Upper lobe of left lung (tissue), 6 donors: Measurements from ENCODE around the gene CYGB. TPM values are rescaled to one million over a fixed set of nuclear protein-coding genes. Genes with fewer than 3 reads are reported as not detected.
A peak's percentile ranks its signal among the peaks of the same experiment; 100 is the strongest.
"Not testable (repeated sequence)": the region's sequence is repeated elsewhere in the genome, so short reads cannot be mapped to it uniquely, and the experiment has no call there.

Source experiments
- ATAC-seq, 2 donors: fragments of 200-7000 bp; cut with Tn5 transposase; one replicate each; pipeline ENCODE4 v1.9.1; 2022; ENCODE audit warnings: mild to moderate bottlenecking in 2 of 2, moderate library complexity in 2 of 2; ENCODE audit not compliant: low FRiP score in 2 of 2
- DNase-seq, 2 donors: peaks; one replicate each; pipeline ENCODE4 v3.0.0-alpha.2; 2019 to 2020
- H3K27ac ChIP-seq, 4 donors: fragments of 200-600 bp; sonication (generic); one replicate each; pipeline ENCODE4 v1.5.1; 2016 to 2019
- H3K27me3 ChIP-seq, 4 donors: fragments of 200-600 bp; sonication (generic); one replicate each; pipeline ENCODE4 v1.5.1; 2017 to 2019
- H3K36me3 ChIP-seq, 4 donors: fragments of 200-600 bp; sonication (generic); one replicate each; pipeline ENCODE4 v1.5.1; 2016 to 2019
- H3K4me1 ChIP-seq, 4 donors: fragments of 200-600 bp; sonication (generic); one replicate each; pipeline ENCODE4 v1.5.1; 2018 to 2019
- H3K4me3 ChIP-seq, 4 donors: fragments of 200-600 bp; sonication (generic); one replicate each; pipeline ENCODE4 v1.5.1; 2017 to 2019; ENCODE audit warnings: mild to moderate bottlenecking in 2 of 4, moderate library complexity in 1 of 4
- H3K9me3 ChIP-seq, 4 donors: fragments of 200-600 bp; sonication (generic); one replicate each; pipeline ENCODE4 v1.5.1; 2018 to 2019
- EP300 ChIP-seq, 4 donors: sonication (generic); formaldehyde crosslinking; IDR thresholded peaks; one replicate each; pipeline ENCODE4 v1.5.1; 2017; ENCODE audit warnings: antibody characterized with exemption in 4 of 4, control low read depth in 2 of 4
- POLR2A ChIP-seq, 4 donors: fragments of 450-650 bp; IDR thresholded peaks; one replicate each; pipeline ENCODE4 v1.5.1; 2016 to 2017; ENCODE audit warnings: antibody characterized with exemption in 4 of 4, mild to moderate bottlenecking in 2 of 4
- POLR2AphosphoS5 ChIP-seq, 2 donors: sonication (generic); formaldehyde crosslinking; IDR thresholded peaks; one replicate each; pipeline ENCODE4 v1.5.1; 2017; ENCODE audit warnings: antibody characterized with exemption in 2 of 2
- WGBS, 2 donors: methylation state at CpG; one replicate each; pipeline ENCODE4 v1.1.5; 2017 to 2018; 5-methylcytosine and 5-hydroxymethylcytosine counted together
- total RNA-seq, 6 donors: library from RNA; depleted of rRNA in 4 of 6; stranded (reverse); fragments of >200 nt in 4 of 6; gene quantifications; one replicate each; pipeline versions ENCODE4 v1.1.0 to v1.2.1, GENCODE V29; 2016 to 2021
- TF ChIP-seq, protein P1 (sequence below), 6 experiments: fragments of 450-650 bp in 4 of 6; fragments of 200-600 bp in 2 of 6; sonication (generic) in 2 of 6; IDR thresholded peaks; one replicate each; pipeline ENCODE4 v1.5.1; 2016 to 2019; ENCODE audit warnings: antibody characterized with exemption in 6 of 6
- donor health status: DM: no; HTN: no; CAD: no; lungs with moderate emphysema.
- donor health status: DM: no; HTN: yes; CAD: no; lungs with severe emphysema.

CYGB gene
- total RNA-seq, 6 donors from 2014 or later = 6.4 to 33.9 (median 16.6) TPM

DNA sequence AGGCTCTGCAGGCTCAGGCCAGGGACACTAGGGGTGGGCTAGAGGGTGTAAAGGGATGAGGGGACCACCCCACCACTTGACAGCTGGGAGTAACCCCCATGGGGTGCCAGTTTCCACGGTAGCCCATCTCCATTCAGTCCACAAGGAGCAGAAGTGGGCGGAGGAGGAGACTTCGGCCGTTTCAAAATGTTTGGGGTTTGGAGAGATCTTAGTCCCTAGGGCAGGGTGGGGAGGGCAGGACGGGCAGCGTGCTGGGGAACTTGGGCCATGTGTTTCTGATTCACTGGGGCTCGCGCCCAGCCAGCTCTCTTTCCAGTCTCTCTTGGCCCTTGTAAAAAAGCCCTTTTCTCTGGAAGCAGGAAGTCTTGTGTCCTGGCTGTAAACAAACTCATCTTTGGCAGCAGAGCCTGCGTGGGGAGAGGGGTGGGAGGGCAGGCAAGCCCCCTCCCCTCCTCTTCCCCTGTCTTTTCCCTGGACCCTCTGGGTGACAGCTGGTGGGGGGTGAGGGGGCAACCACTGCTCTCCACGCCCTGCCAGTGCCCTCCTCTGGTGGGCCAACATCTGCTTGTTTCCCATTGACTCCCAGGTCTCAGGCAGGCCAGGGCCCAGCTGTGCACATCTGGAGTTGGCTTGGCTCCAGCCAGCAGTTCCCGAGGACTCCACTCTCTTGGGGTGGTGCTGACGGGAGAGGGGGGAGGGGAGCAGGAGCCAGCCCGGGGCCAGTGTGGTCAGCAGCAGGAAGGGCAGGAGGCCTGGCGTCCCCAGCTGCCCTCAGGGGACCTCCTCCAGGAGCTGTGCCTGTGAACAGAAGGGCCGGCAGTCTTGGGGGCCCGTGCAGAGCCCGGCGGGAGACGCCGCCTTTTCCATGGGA lies 8.1 kb downstream of the CYGB start:
- Histone ChIP-seq H3K4me1 (peaks cover 57 to 63% (median 58%) of the 10 kb centered on the region in 4 donors), H3K27me3 (no peaks in the 10 kb centered on the region), H3K36me3 (no peaks in the 10 kb centered on the region), H3K9me3 (no peaks in the 10 kb centered on the region), H3K4me3 (no peak overlapping the region), H3K27ac (peak overlapping the region; percentile 85 to 93 (median 90))
- DNase-seq = peak; percentile 75 to 89
- TF ChIP-seq, protein P1, sequence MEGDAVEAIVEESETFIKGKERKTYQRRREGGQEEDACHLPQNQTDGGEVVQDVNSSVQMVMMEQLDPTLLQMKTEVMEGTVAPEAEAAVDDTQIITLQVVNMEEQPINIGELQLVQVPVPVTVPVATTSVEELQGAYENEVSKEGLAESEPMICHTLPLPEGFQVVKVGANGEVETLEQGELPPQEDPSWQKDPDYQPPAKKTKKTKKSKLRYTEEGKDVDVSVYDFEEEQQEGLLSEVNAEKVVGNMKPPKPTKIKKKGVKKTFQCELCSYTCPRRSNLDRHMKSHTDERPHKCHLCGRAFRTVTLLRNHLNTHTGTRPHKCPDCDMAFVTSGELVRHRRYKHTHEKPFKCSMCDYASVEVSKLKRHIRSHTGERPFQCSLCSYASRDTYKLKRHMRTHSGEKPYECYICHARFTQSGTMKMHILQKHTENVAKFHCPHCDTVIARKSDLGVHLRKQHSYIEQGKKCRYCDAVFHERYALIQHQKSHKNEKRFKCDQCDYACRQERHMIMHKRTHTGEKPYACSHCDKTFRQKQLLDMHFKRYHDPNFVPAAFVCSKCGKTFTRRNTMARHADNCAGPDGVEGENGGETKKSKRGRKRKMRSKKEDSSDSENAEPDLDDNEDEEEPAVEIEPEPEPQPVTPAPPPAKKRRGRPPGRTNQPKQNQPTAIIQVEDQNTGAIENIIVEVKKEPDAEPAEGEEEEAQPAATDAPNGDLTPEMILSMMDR (IDR thresholded peaks at IDR 0.05) = peak in 1 of 6 experiments; percentile 13
- peak in 1 of 4 donors; percentile 32 for TF ChIP-seq POLR2A (IDR thresholded peaks at IDR 0.05)
- TF ChIP-seq EP300 (IDR thresholded peaks at IDR 0.05) = peak in 1 of 4 donors; percentile 33
- TF ChIP-seq POLR2AphosphoS5 (IDR thresholded peaks at IDR 0.05) = peak; percentile 80 to 81
- 35% methylated on average over 12 to 20 of the region's 20 CpGs for WGBS, 2 donors
- peak; percentile 81 to 88 for ATAC-seq

- Histone ChIP-seq H3K4me3 (peak overlapping the region in 3 of 4 donors; percentile 10 to 27 (median 19)), H3K27ac (peak overlapping the region; percentile 85 to 93 (median 90)), H3K9me3 (no peaks in the 10 kb centered on the region), H3K36me3 (no peaks in the 10 kb centered on the region), H3K4me1 (peaks cover 59 to 66% (median 61%) of the 10 kb centered on the region in 4 donors), H3K27me3 (no peaks in the 10 kb centered on the region)
- ATAC-seq = peak in 1 of 2 donors; percentile 48
- DNase-seq = no peak
- 46 to 53% methylated on average over 28 to 31 of the region's 31 CpGs for WGBS, 2 donors
- TF ChIP-seq, protein P1 (IDR thresholded peaks at IDR 0.05) = no peak
- no peak for TF ChIP-seq POLR2AphosphoS5 (IDR thresholded peaks at IDR 0.05)
- TF ChIP-seq POLR2A (IDR thresholded peaks at IDR 0.05) = no peak
- no peak for TF ChIP-seq EP300 (IDR thresholded peaks at IDR 0.05)
These were observed 8.8 kb downstream of the CYGB start for GRCh38 chr17:76528528-76529223.

DNA sequence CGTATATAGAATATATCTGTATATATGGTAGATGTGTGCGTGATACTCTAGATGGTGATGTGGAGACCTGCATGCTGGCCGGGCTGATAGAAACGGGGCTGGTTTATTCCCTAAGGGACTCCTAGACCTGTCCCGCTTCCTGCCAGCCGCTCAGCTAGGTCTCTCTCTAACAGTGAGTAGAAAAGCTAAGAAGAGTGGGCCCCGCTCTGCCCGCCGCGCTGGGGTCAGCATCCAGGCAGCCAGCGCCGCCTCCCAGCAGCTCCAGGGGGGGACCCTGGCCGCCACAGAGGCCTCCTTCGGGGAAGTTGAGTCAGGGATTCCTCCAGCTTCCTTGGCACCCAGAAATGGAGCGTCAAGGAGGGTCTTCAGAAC lies 9.4 kb downstream of the CYGB start:
- H3K4me1 ChIP-seq = peaks cover 64 to 72% (median 65%) of the 10 kb centered on the region in 4 donors
- DNase-seq = peak in 1 of 2 donors; percentile 82

DNA sequence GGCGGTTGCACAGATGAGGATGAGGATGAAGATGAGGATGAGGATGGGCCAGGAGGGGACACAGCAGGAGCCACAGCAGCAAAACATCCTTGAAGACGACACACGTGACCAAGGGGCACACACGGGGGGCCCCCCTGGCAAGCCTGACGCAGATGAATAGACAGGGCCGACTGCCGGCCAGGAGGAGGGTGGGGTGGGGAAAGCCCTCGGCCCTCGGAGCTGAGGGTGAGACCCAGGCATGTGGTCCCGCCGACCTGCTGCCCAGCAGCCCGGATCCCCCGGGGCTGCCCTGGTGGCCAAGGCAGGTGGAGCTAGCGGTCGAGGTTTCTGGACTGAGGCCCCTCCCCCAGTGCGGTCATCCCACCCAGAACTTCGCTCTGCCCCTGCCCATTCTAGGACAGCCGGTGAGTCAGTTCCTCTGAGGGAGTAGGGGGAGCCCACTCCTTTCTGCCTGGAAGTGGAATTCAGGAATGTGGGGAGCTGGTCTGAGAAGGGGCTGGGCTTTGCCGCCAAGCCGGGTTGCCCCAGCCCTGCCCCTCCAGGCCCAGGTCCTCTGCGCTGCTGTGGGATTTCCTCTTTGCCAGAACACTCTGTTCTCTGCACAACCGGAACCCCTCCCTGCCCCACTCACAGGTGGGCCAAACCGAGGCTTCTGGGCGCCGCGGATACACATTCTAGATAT lies 9.9 kb downstream of the CYGB start:
- TF ChIP-seq POLR2A (IDR thresholded peaks at IDR 0.05) (peak in 1 of 4 donors; percentile 56), EP300 (IDR thresholded peaks at IDR 0.05) (peak; percentile 15 to 93 (median 68)), POLR2AphosphoS5 (IDR thresholded peaks at IDR 0.05) (peak; percentile 74 to 82)
- TF ChIP-seq, protein P1 (IDR thresholded peaks at IDR 0.05) = peak in 5 of 6 experiments; percentile 29 to 77 (median 46)
- Histone ChIP-seq H3K36me3 (no peaks in the 10 kb centered on the region), H3K27me3 (no peaks in the 10 kb centered on the region), H3K27ac (peak overlapping the region; percentile 85 to 93 (median 90)), H3K4me3 (peak overlapping the region in 3 of 4 donors; percentile 10 to 27 (median 19)), H3K4me1 (peaks cover 67 to 75% (median 69%) of the 10 kb centered on the region in 4 donors), H3K9me3 (no peaks in the 10 kb centered on the region)
- 24 to 30% methylated on average over 13 to 16 of the region's 26 CpGs for WGBS, 2 donors
- peak; percentile 78 to 84 for DNase-seq
- peak; percentile 53 to 60 for ATAC-seq

More for the DNA sequence above, 9.4 kb downstream of the CYGB start:
- H3K36me3 ChIP-seq = no peaks in the 10 kb centered on the region
- no peaks in the 10 kb centered on the region for H3K9me3 ChIP-seq
- ATAC-seq = no peak
- no peaks in the 10 kb centered on the region for H3K27me3 ChIP-seq
- WGBS, 2 donors = 65 to 76% methylated on average over 13 to 15 of the region's 15 CpGs
- peak overlapping the region in 3 of 4 donors; percentile 10 to 27 (median 19) for H3K4me3 ChIP-seq
- peak overlapping the region; percentile 85 to 93 (median 90) for H3K27ac ChIP-seq
- no peak for TF ChIP-seq POLR2A (IDR thresholded peaks at IDR 0.05)
- TF ChIP-seq, protein P1 (IDR thresholded peaks at IDR 0.05) = no peak
- TF ChIP-seq EP300 (IDR thresholded peaks at IDR 0.05) = no peak
- TF ChIP-seq POLR2AphosphoS5 (IDR thresholded peaks at IDR 0.05) = no peak

GRCh38 chr17:76527016-76527415 lies 10.5 kb downstream of the CYGB start:
- not testable (repeated sequence) for DNase-seq, H3K4me3 ChIP-seq, H3K36me3 ChIP-seq, H3K27me3 ChIP-seq, H3K9me3 ChIP-seq, ATAC-seq
- peaks cover 67 to 75% (median 69%) of the 10 kb centered on the region in 4 donors for H3K4me1 ChIP-seq
- H3K27ac ChIP-seq = peak overlapping the region; percentile 85 to 93 (median 90)
- WGBS, 2 donors = 74 to 75% methylated on average over 8 to 9 of the region's 9 CpGs

- H3K27ac ChIP-seq = peak overlapping the region in 3 of 4 donors; percentile 70 to 79 (median 78)
- peaks cover 56 to 61% (median 58%) of the 10 kb centered on the region in 4 donors for H3K4me1 ChIP-seq
These were observed 12.0 kb downstream of the CYGB start for GRCh38 chr17:76525513-76525833.

More at GRCh38 chr17:76525513-76525833, 12.0 kb downstream of the CYGB start:
- H3K9me3 ChIP-seq, H3K27me3 ChIP-seq, H3K36me3 ChIP-seq, DNase-seq, H3K4me3 ChIP-seq, ATAC-seq: not testable (repeated sequence)
- 83 to 88% methylated on average over 8 of the region's 8 CpGs for WGBS, 2 donors
